Measurements from ENCODE around the gene APPL2.

The APPL2 gene, protein sequence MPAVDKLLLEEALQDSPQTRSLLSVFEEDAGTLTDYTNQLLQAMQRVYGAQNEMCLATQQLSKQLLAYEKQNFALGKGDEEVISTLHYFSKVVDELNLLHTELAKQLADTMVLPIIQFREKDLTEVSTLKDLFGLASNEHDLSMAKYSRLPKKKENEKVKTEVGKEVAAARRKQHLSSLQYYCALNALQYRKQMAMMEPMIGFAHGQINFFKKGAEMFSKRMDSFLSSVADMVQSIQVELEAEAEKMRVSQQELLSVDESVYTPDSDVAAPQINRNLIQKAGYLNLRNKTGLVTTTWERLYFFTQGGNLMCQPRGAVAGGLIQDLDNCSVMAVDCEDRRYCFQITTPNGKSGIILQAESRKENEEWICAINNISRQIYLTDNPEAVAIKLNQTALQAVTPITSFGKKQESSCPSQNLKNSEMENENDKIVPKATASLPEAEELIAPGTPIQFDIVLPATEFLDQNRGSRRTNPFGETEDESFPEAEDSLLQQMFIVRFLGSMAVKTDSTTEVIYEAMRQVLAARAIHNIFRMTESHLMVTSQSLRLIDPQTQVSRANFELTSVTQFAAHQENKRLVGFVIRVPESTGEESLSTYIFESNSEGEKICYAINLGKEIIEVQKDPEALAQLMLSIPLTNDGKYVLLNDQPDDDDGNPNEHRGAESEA

DNA sequence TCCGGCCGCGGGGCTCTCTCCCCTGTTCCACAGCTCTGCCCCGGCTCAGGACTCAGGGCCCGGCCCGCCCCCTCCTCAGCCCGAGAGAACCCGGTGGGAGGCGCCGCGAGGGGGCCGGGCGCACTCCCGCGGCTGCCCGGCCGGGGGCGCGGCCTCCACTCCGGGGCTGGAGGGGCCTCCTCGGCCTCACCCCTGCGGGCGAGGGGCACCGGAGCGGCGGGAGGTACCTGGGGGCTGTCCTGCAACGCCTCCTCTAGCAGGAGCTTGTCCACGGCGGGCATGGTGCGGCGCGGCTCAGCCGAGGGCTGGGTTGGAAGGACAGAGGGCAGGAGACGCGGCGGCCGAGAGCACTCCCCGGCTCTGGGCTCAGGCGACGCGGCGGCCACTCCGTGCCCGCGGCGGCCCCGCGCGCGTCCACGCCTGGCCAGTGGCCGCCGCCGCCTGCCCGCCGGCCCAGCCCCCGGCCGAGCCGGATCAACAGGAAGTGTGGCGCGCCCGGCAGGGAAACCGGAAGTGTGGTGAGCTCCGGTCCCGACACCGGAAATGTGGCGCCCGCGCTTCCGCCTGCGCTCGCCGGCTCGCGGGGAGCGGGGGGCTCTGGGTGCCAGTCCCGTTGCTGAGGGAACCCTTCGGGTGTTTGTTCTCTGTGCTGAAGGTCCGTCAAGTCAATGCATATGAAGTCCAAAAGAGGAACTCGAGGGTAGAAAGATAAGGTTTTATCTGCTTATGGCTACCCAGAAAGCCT, at the start of gene APPL2:
Gene APPL2 (minus strand): TSS at position 443 of the 745 bp plus-strand sequence. CDS start 162 bp downstream, at position 281.
- peak; percentile 85 for DNase-seq

DNA sequence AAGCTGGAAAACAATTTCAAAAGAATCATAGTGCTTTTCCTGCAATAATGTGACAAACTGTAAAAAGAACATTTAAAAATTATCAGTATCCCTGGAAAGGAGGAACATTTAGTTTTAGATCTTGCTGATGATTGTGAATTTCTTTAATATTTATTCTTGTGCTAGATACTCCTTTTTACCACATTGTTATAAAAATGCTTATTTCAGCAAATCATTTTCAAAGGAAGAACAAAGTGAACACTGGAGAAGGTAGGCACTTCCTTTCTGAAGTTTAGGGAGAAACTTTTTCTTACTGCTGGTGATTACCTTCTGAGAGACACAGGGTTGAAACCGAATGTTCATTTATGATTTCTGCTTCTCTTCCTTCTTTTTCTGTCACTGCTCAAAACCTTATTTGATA, 49.4 kb upstream of the APPL2 start:
- no peak for DNase-seq

DNA sequence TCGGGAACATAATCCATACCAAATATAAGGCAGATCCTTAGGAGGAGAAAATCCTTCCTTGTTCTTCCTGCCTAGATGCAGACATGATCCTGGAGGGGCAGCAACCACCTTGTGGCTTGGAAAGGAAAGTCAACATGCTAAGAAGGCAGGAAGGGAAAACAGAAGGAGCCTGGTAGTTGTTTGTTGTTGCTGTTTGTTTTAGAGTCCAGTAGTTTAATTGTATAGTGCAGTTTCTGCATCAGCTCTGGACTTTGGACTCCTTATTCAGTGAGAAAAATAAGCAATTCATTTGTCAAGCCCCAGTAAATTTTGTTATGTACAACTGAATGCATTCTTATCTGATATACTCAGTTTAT, 45.7 kb upstream of the APPL2 start:
- DNase-seq, result no peak

DNA sequence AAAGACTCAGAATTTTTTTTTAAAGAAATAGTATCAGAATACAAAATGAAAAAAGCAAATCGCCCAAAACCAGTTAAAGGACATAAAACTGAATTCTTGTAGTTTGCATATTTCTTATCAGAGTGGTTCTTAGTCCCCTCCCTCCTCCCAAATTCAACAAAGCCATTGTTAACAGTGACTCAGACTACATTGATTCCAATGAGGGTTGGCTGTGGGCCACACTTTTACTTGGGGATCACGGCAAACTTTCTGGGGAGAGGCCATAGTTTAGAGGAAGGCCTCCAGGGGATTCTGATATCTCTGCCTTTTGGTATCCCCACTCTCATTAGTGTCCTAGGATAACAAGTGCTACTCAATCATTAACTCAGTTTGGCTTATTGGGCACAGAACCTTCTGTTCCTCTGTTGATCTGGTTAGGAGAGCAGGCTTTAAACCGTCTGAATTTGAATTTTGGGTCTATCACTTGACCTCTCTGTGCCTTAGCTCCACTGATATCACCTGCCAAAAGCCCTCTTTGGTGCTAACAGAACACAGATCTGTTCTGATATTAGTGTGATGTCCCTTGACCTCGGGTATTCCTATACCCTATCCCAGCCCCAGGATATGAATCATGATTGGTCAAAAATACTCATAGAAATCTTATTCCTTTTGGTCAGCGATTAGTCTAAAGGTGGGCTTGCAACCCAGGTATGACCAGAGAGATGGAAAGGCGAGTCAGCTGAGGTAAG, 45.2 kb upstream of the APPL2 start:
- no peak for DNase-seq

DNA sequence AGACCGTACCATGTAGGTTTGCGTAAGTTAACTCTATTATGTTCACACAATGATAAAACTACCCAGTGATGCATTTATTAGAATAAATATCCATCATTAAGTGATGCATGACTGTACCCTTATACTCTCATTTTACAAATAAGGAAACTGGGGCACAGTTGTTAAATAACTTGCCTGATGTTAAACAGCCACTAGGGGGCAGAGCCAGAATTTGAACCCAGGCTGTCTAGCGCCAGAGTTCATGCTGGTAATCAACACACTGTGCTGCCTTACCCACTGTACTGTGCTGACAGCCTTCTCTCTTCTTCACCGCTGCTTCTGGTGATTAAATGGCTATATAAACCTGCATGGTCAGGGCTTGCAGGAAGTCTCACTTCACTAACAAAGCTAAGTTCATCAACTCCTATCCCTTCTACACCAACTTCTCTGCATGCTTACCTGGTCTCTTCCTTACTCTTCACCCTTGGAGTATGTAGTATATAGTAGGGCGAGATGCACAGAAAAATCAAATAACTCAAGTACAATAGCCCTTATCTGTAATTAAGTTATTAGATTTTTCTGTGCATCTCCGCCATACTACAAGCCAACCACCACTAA, 43.6 kb upstream of the APPL2 start:
- DNase-seq, result peak; percentile 61

DNA sequence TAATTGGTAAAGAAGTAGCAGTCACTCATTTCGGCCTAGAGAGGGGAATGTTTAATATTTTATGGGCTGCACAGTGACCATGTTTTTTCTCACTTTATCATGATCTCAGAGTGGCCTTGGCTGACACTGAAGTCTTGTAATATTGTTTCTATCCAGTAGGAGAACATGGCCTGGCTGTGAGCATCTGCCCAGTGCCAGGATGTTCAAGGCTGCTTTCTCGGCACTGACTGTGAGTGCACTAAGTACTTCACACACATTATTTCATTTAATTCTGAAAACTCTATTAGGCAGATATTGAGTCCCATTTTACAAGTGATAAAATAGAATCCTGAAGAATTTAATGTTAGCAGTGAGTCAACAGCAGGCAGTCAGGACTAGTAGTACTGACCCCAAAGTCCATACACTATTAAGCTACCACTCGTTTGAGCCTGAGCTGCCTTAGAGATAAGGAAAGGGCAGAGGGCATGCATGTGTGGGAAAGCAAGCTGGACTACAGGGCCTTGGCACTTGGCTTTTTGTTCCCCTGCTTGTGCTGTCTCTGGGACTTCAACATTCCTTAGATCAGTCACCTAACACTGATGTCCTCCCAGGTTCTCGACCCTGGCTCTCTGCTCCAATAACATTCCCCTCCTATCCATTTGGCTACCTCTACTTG, 42.2 kb upstream of the APPL2 start:
- DNase-seq, result no peak

DNA sequence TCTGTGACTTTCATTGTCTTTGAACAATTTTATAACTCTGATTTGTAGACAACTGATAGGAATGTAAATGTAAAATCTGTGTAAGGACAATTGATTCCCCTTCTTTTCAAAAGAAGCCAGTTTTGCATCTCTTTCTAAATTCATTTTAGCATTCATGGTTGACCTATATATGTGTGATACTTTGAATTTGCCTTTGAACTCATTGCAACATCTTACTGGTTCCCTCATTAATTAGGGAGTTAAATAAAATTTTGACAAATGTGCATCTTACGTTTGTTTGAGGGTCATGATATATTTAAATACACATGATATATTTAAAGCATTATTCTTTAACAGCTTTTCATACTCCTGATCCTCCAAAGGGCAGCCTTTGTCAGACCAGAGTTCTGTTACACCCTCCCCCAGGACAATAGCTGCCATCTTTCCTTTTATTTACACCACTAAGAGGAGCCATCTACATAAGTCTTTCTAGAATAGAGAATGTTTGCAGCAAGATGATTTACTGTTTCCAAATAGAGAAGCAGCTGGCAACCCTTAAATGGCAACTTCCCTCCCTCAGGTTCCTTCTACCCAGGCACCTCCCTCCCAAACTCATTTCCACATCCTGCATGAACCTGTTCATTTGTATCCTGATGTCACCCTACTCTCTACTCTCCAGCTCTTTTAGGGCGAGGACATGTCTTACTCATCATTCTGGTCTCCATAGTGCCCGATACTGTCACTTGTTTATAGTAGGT, 40.2 kb upstream of the APPL2 start:
- DNase-seq, result no peak

DNA sequence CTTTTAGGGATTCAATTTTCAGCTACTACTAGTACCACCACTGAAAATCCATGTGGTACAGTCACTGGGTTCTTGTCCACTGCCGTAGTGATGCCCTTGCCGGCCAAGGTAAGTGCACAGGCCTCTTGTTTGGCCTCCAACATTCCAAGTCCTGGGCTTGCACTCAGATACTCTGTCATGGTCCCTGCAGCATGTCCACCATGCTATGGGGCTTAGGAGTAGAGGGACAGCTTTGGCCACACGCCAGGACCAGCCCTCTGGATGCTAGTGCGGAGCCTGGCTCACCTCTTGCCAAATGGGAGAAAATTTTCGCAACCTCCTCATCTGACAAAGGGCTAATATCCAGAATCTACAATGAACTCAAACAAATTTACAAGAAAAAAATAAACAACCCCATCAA, 38.6 kb upstream of the APPL2 start:
- no peak for DNase-seq

DNA sequence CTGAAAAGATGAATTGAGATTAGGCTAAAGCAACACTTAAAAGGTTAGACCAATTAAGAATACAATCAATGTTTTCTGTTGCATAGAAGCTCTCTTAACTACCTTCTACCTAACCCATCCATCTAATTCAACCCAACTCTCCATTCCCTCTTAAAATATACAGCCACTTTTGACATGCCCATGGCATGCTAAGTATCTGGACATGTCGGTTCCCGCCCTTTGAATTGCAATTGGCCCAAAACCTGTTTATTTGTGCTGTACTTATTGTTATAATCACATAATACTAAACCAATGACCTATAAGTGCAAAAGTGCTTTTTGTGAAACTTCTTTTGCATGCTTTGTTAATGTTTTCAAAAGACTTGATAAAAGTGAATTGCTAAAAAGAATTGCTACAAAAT, 37.6 kb upstream of the APPL2 start:
- DNase-seq, result no peak

DNA sequence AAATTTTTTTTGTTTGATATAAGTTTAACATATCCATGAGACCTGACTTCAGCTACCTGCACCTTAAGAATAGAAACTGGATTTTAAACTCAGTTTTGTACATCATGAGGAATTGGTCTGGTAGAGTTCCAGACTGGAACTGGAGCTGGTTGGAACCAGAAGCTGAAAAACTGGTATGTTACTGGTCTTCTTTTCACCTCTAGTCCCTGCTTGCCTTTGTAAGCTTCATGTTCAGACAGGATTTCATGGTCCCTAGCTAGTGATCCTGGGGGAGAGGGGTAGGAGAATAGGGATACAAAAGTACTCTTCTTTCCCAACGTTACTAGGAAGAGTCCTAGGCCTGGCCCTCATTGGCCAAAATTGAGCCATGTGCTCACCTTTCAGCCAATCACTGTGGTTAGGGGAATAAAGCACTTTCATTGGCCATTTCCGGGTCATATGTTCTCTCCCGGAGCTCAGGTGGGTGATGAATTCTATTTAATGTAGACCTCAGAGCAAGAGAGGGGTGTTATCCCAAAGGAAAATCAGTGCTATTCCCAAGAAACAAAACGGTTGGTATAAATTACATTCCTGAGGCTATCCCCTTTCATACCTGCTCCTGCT, 36.9 kb upstream of the APPL2 start:
- no peak for DNase-seq

DNA sequence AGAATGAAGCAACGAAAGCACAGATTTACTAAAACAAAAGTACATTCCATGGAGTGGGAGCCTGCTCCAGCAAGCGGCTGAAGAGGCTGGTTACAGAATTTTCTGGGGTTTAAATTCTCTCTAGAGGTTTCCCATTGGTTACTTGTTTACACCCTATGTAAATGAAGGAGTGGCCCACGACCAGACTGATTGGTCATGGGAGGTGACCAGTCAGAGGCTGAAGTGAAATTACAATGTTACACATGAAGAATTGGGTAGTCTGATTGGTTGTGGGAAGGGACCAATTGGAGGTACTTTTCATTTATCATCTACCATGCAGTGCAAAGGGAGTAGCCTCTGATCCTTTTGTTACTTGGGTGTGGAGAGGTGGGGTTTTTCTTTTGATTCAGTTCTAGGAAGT, 36.2 kb upstream of the APPL2 start:
- DNase-seq, result no peak

DNA sequence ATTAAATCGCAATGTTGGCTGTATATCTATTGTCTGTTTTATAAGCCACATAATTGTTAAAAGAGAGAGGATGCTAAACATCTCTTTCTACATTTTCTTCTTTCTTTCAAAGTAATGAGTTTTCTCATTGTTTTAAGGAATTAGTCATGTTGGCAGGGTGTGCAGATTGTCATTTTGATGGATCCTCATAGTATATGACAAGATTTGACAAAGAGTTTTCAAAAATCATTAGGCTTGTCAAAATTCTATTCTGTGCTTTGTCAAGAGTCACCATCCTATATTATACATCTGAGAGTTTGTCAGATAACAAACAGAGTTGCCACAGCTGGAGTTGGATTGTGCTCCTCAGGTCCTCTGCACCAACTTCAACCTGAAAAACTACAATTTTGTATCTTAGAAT, 35.4 kb upstream of the APPL2 start:
- DNase-seq, result no peak

DNA sequence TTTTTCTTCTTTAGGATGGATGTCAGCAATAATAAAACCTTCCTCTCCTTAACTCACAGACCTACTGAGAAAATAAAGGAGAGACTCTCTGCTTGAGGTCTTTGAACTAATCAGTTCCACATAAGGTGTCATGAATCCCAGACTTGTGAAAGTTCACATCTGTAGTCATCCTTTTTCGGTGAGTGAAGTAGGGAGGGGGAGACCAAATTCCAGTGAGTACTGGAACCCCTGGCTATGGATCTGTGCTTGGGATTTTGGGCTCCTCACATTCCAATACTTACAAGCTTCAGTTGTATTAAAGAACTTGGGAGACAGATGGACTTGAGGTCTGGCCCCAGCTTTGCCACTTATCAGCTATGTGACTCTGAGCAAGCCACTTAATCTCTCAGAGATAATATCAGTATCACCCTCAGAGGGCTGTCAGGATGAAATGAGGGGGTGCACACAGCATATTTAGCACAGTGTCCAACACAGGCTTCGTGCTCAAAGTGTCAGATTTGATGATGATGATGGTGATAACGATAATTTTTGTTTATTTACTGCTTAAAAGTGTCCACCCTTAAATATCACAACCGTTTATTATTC, 34.8 kb upstream of the APPL2 start:
- no peak for DNase-seq

DNA sequence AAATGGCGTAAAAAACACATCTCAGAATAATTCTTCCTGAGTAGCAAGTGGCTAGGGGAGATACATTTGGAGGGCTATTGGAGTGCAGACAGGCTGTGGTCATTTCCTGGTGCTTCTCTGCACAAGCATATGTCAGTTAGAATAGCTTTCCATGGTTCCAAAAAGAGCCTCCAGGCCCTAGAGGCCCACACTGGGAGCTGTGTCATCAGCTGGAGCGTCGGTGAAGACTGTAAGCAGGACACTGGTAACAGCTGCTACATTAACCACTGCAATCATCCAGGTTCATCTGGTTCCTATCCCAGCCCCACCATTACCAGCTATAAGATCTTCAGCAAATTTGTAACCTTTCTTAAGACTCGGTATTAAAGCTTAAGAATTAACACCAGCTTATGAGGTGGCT, 31.7 kb upstream of the APPL2 start:
- DNase-seq, result no peak

DNA sequence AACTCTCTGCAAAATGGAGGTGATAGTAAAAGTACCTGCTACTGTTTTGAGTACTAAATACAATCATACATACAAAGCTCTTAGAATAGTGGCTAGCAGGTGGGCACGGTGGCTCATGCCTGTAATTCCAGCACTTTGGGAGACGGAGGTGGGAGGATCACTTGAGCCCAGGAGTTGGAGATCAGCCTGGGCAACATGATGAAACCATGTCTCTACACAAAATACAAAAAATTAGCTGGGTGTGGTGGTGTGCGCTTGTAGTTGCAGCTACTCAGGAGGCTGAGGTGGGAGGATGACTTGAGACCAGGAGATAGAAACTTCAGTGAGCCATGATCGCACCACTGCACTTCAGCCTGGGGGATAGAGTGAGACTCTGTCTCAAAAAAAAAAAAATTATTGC, 28.8 kb upstream of the APPL2 start:
- DNase-seq, result no peak

DNA sequence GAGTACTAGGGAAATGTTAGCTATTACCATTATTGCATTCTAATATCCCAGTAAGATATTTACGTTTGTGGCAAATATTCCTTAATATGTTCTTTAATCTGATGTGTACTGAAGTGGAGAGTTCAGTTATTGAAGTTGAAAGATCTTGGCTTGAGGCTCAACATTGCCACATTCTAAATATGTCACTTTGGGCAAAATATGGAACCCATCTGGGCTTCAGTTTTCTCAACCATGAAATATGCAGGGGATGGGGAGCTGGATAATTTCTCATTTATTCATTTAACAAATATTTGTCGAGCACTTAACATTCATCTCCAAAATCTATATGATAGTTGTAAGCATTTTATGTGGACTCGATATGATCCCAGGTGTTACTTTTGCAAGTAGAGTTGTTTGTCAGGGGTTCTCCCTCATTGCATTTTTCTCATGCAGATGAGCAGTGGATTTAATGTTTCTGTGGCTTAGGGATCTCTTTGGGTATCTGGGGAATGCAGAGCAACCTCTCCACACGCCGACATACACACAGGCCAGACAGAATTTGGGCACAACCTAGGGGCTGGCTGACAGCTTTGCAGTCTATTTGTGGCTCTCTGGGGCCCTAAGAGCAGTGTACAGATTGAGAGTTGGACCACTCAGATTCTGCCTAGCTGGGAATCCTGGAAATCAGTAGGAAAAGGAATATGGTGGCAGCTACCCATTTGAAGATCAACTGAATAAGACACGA, 26.6 kb upstream of the APPL2 start:
- DNase-seq, result no peak

DNA sequence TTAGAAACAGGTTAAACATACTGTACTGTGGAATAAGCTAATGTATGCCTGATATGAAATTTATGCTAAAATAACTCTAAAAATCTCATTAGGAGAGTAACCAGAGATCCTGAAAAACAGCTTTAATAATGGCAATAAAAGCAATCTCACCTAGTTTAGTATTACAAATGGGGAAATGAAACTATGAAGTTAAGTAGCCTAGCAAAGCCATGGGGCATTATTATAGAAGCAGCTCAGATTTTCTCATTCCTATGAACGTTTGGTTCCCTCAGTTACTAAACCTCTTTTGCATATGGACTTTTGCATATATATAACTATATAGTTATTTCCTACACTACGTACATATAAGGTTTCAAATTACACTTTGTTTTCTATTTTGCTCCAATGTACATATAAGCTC, 25.0 kb upstream of the APPL2 start:
- DNase-seq, result no peak

DNA sequence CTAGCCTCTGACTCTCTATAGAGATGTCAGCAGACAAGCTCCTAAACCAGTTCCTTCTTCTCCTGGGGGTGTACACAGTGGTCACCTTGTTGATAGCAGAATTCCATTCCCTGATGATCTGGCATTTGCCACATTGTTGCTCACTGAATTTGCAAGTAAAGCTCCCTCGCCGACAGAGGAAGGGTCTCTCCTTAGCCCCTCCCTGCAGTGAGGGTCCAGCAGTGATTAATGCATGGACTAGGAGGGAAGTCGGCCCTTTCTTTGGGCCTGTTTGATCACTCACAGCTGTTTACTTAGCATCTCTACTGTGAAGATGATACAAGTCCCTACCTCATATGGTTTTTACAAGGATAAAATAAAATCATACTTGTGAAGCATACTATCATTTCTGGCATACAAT, 23.3 kb upstream of the APPL2 start:
- DNase-seq, result no peak

DNA sequence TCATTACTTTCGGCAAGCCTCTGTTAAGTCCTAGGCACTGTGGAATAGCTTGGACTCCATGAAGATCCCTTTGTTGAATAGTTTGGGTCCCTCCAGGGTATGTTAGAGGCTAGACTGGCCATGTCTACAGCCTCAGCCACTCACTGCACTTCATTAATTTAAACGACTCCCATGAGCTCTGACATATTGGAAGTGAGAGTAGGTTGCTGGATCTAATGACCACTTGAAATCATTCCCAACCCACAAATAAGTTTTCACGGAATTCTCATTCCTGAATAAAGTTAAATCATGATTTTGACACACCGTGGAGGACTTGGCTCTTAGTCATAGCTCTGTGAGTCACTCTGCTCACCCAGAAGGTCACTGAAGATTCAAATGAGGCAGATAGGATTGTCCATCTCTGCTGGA, 21.4 kb upstream of the APPL2 start:
- DNase-seq, result no peak

DNA sequence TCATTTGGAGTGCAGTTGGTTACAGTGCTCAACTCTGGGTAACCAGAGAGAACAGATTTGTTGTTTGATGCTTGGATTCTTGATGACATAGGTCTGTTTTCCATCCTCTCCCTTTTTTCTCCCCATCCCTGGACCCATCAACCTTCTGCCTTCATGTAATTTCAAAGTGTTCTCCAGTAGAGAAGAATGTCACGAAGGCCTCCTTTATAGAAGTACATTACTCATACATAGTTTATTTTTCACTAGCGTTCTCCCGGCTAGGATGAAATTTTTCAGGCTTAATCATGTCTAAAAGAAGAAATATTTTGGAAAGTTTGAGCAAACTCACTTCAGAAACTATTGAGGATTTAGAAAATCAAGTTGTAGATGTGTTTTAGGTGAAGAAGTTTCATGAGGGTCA, 20.9 kb upstream of the APPL2 start:
- DNase-seq, result no peak

All from CD4-positive, alpha-beta T cell treated with Interleukin-17A for 1 hour (primary cell).